GM23338 (cell line): Measurements from ENCODE around the gene SRP72. TPM values are rescaled to one million over a fixed set of nuclear protein-coding genes. Genes with fewer than 3 reads are reported as not detected.

Source experiments
- ATAC-seq: fragments of 200-7000 bp; cut with Tn5 transposase; 3 replicates; pipeline ENCODE4 v1.9.1; 2020
- DNase-seq: peaks from one replicate; pipeline ENCODE4 v3.0.0-alpha.2; 2015; ENCODE audit warnings: low spot score
- H2AFZ ChIP-seq: fragments of 200-600 bp; sonication (generic); 2 replicates; pipeline ENCODE4 v1.8.0; 2016; ENCODE audit warnings: antibody characterized with exemption, mild to moderate bottlenecking, moderate library complexity
- H3F3A ChIP-seq: fragments of 200-600 bp; sonication (generic); replicated peaks from 2 replicates; pipeline ENCODE4 v1.8.0; 2017; ENCODE audit warnings: antibody characterized with exemption, mixed run types, low read depth
- H3K27ac ChIP-seq: fragments of 200-600 bp; sonication (generic); 2 replicates; pipeline ENCODE4 v1.6.1; 2016; ENCODE audit warnings: low read depth
- H3K27me3 ChIP-seq: fragments of 200-600 bp; sonication (generic); 2 replicates; pipeline ENCODE4 v1.8.0; 2016; ENCODE audit warnings: mild to moderate bottlenecking, mixed run types, moderate library complexity; ENCODE audit not compliant: insufficient read depth
- H3K36me3 ChIP-seq: fragments of 200-600 bp; sonication (generic); 2 replicates; pipeline ENCODE4 v1.8.0; 2016; ENCODE audit warnings: mild to moderate bottlenecking; ENCODE audit not compliant: insufficient read depth
- H3K4me1 ChIP-seq: fragments of 200-600 bp; sonication (generic); 2 replicates; pipeline ENCODE4 v1.8.0; 2016; ENCODE audit warnings: mild to moderate bottlenecking, moderate library complexity; ENCODE audit not compliant: insufficient read depth
- H3K4me2 ChIP-seq: fragments of 200-600 bp; sonication (generic); 2 replicates; pipeline ENCODE4 v1.7.1; 2017; ENCODE audit warnings: mixed run types
- H3K4me3 ChIP-seq: fragments of 200-600 bp; sonication (generic); 2 replicates; pipeline ENCODE4 v1.6.1; 2016; ENCODE audit warnings: mixed run types
- H3K79me2 ChIP-seq: fragments of 200-600 bp; sonication (generic); replicated peaks from 2 replicates; pipeline ENCODE4 v1.8.0; 2017; ENCODE audit warnings: mild to moderate bottlenecking; ENCODE audit not compliant: insufficient read depth
- H3K9me2 ChIP-seq: fragments of 200-600 bp; sonication (generic); 2 replicates; pipeline ENCODE4 v1.8.0; 2017; ENCODE audit not compliant: insufficient read depth
- H4K20me1 ChIP-seq: fragments of 200-600 bp; sonication (generic); replicated peaks from 2 replicates; pipeline ENCODE4 v1.8.0; 2017; ENCODE audit warnings: mild to moderate bottlenecking; ENCODE audit not compliant: insufficient read depth
- H3K27ac Mint-ChIP-seq: 2 replicates; pipeline ENCODE4 v1.8.0; 2020; ENCODE audit warnings: inconsistent platforms, mild to moderate bottlenecking, moderate library complexity, mixed read lengths
- H3K27me3 Mint-ChIP-seq: 3 replicates; pipeline ENCODE4 v1.8.0; 2022; ENCODE audit warnings: low read depth, mild to moderate bottlenecking, moderate library complexity, mixed read lengths, inconsistent platforms; ENCODE audit not compliant: insufficient read depth, poor library complexity
- H3K36me3 Mint-ChIP-seq: 3 replicates; pipeline ENCODE4 v1.8.0; 2021; ENCODE audit warnings: low read depth, mild to moderate bottlenecking, inconsistent platforms, moderate library complexity, mixed read lengths
- H3K4me1 Mint-ChIP-seq: 3 replicates; pipeline ENCODE4 v1.8.0; 2020; ENCODE audit warnings: mild to moderate bottlenecking, inconsistent platforms, mixed read lengths
- H3K4me3 Mint-ChIP-seq: 3 replicates; pipeline ENCODE4 v1.8.0; 2021; ENCODE audit warnings: moderate library complexity, mild to moderate bottlenecking, inconsistent platforms, mixed read lengths
- H3K9me3 Mint-ChIP-seq: 3 replicates; pipeline ENCODE4 v1.8.0; 2020; ENCODE audit warnings: moderate library complexity, mild to moderate bottlenecking, inconsistent platforms, mixed read lengths
- CREB1 ChIP-seq: fragments of 250-450 bp; sonication (Bioruptor Pico); IDR thresholded peaks from 2 replicates; pipeline ENCODE4 v1.5.0; 2020; ENCODE audit warnings: low read depth, mild to moderate bottlenecking, moderate library complexity
- CTCF ChIP-seq, 2 experiments: fragments of 200-600 bp in 1 of 2; sonication (generic) in 1 of 2; conservative IDR thresholded peaks; 2 replicates each; pipeline versions ENCODE4 v1.5.1 to v1.6.1; 2016 to 2017; ENCODE audit warnings: antibody characterized with exemption in 2 of 2, low read depth in 2 of 2, mild to moderate bottlenecking in 2 of 2, moderate library complexity in 1 of 2
- ETS1 ChIP-seq: IDR thresholded peaks from 2 replicates; pipeline ENCODE4 v1.6.1; 2016; ENCODE audit warnings: antibody characterized with exemption
- EZH2 ChIP-seq: fragments of 200-600 bp; sonication (generic); IDR thresholded peaks from one replicate; pipeline ENCODE4 v1.8.0; 2017; ENCODE audit warnings: antibody characterized with exemption, mild to moderate bottlenecking, low read depth; ENCODE audit not compliant: unreplicated experiment
- EZH2phosphoT487 ChIP-seq: fragments of 200-600 bp; sonication (generic); IDR thresholded peaks from one replicate; pipeline ENCODE4 v1.8.1; 2018; ENCODE audit warnings: antibody characterized with exemption; ENCODE audit not compliant: unreplicated experiment
- JUNB ChIP-seq: IDR thresholded peaks from one replicate; pipeline ENCODE4 v1.6.1; 2016; ENCODE audit warnings: antibody characterized with exemption; ENCODE audit not compliant: unreplicated experiment
- NANOG ChIP-seq: IDR thresholded peaks from 2 replicates; pipeline ENCODE4 v1.6.1; 2016; ENCODE audit warnings: antibody characterized with exemption, borderline replicate concordance
- POLR2AphosphoS5 ChIP-seq: IDR thresholded peaks from 2 replicates; pipeline ENCODE4 v1.6.1; 2016; ENCODE audit warnings: antibody characterized with exemption, low read depth
- REST ChIP-seq: IDR thresholded peaks from one replicate; pipeline ENCODE4 v1.6.1; 2018; ENCODE audit warnings: antibody characterized with exemption; ENCODE audit not compliant: unreplicated experiment
- STAT1 ChIP-seq: IDR thresholded peaks from one replicate; pipeline ENCODE4 v1.6.1; 2016; ENCODE audit warnings: antibody characterized with exemption; ENCODE audit not compliant: unreplicated experiment
- ZNF114 ChIP-seq: fragments of 250-450 bp; sonication (Bioruptor Pico); IDR thresholded peaks from 2 replicates; pipeline ENCODE4 v1.5.0; 2020; ENCODE audit warnings: mild to moderate bottlenecking, moderate library complexity
- ZNF331 ChIP-seq: fragments of 250-450 bp; sonication (Bioruptor Pico); IDR thresholded peaks from 2 replicates; pipeline ENCODE4 v1.5.0; 2020; ENCODE audit warnings: low read depth, mild to moderate bottlenecking, moderate library complexity
- ZNF462 ChIP-seq: fragments of 250-450 bp; sonication (Bioruptor Pico); IDR thresholded peaks from 2 replicates; pipeline ENCODE4 v1.5.0; 2020; ENCODE audit warnings: mild to moderate bottlenecking, moderate library complexity
- polyA plus RNA-seq: library from polyadenylated mRNA; unstranded; fragments of >200 nt; fragmentation: Nextera tagmentation; extraction: Ambion mirVana; gene quantifications from 2 replicates; pipeline ENCODE4 v1.2.1, GENCODE V29; 2016
- total RNA-seq: library from RNA; depleted of rRNA; stranded (reverse); fragments of >200 nt; shearing (Covaris generic); gene quantifications from 2 replicates; pipeline ENCODE4 v1.2.3, GENCODE V29; 2014

Gene SRP72
- total and polyA plus RNA-seq, 2 experiments from 2014 or later: 84.6 to 174 TPM

GRCh38 chr4:56424176-56424575 is 43.2 kb upstream of the SRP72 start:
- H4K20me1 ChIP-seq: peaks cover 22% of the 10 kb centered on the region
- no peaks in the 10 kb centered on the region for H3K27me3 ChIP-seq
- Mint-ChIP-seq H3K9me3 (peaks cover 13% of the 10 kb centered on the region; the same call in 2 of the 3 replicates), H3K4me1 (peaks cover 32% of the 10 kb centered on the region), H3K4me3 (no peak overlapping the region), H3K27me3 (no peaks in the 10 kb centered on the region), H3K27ac (no peak overlapping the region), H3K36me3 (peaks cover 47% of the 10 kb centered on the region)
- peaks cover 26% of the 10 kb centered on the region for H3K4me1 ChIP-seq
- ATAC-seq: no peak
- H3K27ac ChIP-seq: no peak overlapping the region
- peaks cover 100% of the 10 kb centered on the region for H3K79me2 ChIP-seq
- H3K36me3 ChIP-seq: no peaks in the 10 kb centered on the region
- H2AFZ ChIP-seq: no peak overlapping the region
- TF ChIP-seq ZNF331 (CRISPR knock-in tag) (no peak), ZNF462 (no peak), POLR2AphosphoS5 (no peak), REST (no peak), STAT1 (no peak), CREB1 (CRISPR knock-in tag) (no peak), CTCF (conservative IDR thresholded peaks at IDR 0.05; ENCODE audit: low read depth in 2 of 2) (no peak), EZH2 (no peak), ZNF114 (CRISPR knock-in tag) (no peak), EZH2phosphoT487 (no peak), ETS1 (no peak), NANOG (no peak), JUNB (no peak)
- no peaks in the 10 kb centered on the region for H3F3A ChIP-seq
- no peak overlapping the region for H3K4me3 ChIP-seq
- H3K4me2 ChIP-seq: no peak overlapping the region
- no peaks in the 10 kb centered on the region for H3K9me2 ChIP-seq
- DNase-seq: no peak
